HG02852 (cell line): ENCODE data around the gene COL26A1.
"Not testable (repeated sequence)": the region's sequence is repeated elsewhere in the genome, so short reads cannot be mapped to it uniquely, and the experiment has no call there.

ENCODE experiments used
- ATAC-seq: cut with Tn5 transposase; IDR thresholded peaks from one replicate; pipeline ENCODE4 v1.9.1; 2021; ENCODE audit warnings: mild to moderate bottlenecking, moderate library complexity; ENCODE audit not compliant: unreplicated experiment

COL26A1 gene

DNA sequence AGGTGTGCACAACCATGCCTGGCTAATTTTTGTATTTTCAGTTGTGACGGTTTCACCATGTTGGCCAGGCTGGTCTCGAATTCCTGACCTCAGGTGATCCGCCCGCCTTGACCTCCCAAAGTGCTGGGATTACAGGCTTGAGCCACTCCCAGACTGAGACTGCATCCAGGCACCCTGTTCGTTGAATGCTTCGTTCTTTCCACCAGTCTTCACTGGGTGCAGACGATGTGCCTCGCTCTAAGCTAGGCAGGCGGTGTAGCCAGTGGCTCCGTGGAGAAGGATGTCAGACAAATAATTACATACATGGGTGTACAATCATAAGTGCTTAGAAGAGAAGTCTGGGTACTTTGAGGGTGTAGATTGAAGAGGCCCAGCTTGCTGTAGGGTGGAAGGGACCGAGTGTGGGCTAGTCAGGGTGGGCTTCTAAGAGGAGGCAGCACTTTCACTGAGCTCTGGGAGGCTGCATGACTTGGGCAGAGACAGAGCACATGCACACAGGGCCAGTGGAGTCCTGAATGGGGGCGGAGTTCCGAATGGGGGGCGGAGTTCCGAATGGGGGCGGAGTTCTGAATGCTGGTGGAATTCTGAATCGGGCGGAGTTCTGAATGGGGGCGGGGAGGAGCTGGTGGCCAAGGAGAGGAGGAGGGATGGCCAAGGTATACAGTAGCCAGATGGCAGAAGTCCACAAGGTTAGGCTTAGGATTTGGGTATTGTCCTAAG is 74.3 kb downstream of the COL26A1 start:
- no peak for ATAC-seq

DNA sequence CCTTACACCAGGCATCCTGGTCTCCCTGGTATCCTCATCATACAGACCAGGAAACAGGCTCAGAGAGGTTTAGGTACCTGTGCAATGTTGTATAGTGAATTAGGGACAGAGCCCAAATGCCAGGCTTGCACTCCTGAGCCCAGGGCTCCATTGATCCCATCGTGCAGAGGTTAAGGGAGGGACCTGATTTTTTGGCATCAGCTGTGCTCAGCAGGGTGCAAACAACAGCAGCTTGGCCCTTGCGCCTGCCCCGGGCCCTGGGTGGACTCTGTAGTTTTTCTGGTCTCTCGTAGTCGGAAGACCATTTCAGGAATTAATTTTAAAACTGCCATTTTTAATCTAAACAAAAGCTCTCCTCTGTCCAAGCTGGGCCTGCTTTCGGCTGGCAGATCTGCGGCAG is 79.2 kb downstream of the COL26A1 start:
- no peak for ATAC-seq

DNA sequence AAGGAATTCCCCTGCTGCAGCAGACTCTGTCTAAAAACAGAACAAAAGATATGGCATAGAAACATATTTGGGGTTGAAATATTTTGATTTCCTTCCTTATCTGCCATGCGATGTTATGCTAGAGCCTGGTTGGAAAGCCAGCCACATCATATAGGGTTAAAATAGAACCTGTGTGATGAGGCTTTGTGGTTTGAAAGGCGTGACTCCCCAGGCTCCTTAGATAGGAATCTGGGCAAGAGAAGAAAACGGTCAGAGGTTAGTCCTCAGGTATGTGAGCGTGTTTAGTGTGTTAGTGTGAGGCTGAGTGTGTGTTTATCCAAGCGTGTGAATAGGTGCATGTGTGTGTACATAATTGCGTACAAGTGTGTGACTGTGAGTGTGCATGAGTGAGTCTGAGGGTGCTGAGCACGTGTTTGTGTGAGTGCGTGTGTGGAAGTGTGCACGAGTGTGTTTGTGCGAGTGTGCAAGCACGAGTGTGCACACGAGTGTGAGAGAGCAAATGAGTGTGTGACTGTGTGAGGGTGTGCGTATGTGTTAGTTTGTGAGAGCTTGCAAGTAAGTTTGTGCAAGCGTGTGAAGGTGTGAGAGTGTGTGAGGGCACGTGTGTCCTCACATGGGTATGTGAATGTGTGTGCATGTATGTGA is 79.9 kb downstream of the COL26A1 start:
- no peak for ATAC-seq

DNA sequence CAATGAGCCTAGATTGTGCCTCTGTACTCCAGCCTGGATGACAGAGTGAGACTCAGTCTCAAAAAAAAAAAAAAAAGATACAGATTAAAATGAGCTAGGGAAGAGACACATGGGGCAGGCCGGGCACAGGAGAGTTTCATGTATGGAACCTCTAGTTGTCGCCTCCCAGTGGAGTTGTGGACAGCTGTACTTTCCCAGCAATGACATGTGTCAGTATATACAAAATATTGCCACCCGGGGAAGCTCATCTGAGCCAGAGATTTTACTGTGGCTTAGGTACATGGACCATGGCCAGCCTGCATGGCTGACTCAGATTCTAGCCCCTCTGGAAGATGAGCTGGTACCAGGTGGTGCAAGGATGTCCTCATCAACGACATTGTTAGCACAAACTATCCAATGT is 87.4 kb downstream of the COL26A1 start:
- no peak for ATAC-seq

DNA sequence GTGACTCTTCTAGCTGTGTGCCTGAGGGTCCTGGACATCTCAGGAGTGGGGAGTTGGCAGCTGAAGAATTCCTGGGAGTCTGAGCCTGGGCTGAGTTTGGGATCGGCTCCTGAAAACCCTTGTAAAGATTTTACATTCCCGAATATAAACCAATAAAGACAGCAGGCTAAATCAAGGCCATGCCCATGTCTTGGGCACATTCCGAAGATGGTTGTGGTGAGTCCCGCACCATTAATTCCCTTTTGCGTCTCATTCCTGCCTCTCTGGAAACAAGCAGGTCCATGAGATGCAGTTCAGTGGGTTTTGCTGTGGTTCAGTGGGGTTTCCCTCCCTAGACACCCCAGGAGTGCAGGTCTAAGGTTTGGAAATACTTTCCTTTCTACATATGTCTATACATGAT is 90.9 kb downstream of the COL26A1 start:
- ATAC-seq, result no peak

DNA sequence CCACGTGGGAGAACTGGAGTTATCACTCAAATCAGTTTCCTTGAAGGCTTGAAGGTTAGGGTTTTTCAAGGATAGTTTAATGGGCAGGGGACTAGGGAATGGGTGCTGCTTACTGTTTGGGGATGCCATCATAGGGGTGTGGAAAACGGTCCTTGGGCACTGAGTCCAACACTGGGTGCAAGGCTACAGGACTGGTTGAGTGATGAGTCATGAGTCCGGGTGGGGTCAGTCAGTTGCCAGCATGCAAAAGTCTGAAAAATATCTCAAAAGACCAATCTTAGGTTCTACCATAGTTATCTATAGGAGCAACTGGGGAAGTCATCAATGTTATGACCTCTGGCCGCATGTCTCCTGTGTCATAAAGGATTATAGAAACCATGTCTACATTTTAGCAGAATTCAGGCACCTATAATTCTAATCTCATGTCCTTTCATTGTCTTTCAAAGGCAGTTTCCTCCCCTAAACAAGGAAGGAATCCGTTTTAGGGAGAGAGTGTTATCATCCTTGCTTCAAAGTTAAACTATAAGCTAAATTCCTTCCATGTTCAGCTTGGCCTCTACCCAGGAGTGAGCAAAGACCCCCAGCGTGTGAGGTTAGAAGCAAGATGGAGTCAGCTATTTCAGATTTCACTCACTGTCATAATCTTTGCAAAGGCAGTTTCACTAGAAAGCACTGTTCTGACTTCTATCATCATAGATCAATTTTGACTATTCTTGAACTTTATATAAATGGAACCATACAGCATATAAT is 94.5 kb downstream of the COL26A1 start:
- ATAC-seq, result no peak

DNA sequence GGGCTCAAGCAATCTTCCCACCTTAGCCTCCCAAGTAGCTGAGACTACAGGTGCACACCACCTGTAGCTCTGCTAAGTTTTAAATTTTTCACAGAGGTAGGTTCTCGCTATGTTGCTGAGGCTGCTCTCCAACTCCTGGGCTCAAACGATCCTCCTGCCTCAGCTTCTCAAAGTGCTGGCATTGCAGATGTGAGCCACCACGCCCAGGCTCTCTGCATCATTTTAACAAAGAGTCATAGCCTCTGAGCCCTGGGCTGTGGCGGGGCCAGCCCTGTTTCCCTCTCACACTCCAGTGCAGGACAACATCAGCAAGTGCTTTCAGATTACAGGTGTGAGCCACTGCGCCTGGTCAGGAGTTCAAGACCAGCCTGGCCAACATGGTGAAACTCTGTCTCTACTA is 102.5 kb downstream of the COL26A1 start:
- no peak for ATAC-seq

DNA sequence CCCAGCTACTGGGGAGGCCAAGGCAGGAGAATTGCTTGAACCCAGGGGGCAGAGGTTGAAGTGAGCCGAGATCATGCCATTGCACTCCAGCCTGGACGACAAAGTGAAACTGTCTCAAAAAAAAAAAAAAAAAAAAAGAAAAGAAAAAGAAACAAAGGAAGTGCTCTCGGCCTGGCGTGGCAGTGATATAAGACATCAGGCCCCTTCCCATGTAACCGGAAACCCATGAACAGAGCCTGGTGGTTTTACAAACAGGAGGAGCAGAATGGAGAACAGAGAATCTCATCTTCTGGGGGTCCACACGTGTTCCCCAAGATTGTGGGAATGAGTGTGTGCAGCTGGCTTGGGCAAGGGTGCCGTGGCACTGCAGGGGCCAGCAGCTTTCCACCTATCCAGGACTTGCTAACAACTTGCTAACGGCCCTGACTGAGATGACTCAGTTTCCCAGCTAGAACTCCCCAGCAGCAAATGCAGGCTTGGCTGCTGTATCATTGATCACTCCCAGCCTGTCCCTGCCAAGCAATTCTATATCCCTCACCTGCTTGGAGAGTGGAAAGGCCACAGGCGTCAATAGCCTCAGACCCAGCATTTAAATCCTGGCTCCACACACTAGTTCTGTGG is 103.0 kb downstream of the COL26A1 start:
- ATAC-seq, result no peak

DNA sequence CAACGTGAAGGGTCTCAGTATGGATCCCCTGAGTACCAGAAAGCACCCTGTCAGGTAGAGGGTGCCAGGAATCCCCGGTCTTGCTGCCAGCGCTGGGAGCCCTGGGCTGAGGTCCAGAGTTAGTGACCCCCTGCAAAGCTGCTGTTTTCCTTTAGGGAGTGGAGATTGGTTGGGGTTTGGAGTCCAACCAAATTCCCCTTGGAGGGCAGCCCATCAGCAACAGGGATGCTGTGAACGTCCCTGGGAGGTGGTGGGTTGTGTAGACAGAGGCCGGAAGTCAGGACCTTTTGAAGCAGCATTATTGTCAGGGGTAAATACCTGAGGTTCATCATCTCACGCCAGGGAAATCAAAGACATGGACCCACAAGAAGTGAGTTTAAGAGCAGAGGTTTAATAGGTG is 104.2 kb downstream of the COL26A1 start:
- no peak for ATAC-seq

DNA sequence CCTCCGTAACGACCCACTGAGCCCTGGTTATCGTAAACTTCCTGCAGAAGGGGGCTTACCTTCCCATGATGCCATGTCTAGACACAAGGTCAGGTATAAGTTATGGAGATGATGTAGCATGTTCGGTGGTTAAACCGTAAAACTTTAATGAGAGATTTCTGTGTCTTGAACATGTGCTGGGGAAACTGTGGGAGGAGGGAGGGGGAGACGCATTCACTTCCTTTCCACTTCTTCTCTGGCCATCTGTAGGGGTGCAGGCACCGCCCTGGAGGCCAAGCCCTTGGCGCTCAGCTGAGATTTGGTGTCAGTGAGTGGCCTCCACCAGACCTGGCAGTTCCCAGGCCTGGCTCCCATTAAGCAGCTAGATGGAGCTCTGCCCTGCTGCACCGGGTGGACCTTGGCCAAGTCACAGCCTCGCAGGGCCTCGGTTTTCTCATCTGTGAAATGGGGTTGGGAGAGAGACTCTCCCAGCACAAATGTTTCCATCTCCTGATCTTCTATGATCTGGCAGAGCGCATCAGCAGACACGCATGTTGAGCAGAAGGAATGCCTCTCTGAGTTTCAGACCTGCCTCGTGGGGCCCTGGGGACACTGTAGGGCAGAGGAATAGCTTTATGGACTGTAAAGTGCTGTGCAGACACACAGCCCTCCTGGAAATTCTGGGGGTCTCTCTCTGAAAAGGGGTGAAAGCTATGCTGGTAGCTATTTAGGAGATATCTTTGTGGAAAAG is 106.0 kb downstream of the COL26A1 start:
- ATAC-seq, result no peak

DNA sequence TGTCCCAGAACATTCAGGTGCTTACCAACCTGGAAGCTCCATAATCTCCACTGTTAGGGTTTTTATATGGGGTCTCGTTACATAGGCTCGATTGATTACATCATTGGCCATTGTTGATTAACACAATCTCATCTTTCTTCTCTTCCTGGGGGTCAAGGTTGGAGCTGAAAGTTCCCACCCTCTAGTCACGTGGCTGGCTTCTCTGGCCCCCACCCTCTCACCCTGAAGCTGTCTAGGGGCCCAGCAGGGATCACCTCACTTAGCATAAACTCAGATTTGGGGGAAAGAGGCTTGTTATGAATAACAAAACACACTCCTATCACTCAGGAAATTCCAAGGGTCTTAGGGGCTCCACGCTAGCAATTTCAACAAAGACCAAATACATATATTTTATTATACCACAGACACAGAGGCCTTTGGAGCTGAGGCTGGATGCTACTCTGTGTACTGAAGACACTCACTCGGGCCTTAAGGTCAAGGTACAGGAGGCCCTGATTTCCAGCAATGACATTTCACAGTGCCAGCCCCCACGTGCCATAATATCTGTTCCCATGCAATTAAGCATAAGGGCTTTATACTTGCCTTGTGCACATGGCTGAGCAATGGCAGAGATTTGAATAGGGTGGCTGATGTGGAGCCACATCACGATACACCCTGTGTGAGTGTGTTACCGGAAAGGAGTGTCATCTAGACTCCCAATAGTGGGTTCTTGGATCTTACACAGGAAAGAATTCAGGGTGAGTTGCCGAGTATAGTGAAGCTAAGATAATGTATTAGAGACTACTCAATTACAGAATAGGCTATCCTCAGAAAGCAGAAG is 108.2 kb downstream of the COL26A1 start:
- ATAC-seq, result no peak

DNA sequence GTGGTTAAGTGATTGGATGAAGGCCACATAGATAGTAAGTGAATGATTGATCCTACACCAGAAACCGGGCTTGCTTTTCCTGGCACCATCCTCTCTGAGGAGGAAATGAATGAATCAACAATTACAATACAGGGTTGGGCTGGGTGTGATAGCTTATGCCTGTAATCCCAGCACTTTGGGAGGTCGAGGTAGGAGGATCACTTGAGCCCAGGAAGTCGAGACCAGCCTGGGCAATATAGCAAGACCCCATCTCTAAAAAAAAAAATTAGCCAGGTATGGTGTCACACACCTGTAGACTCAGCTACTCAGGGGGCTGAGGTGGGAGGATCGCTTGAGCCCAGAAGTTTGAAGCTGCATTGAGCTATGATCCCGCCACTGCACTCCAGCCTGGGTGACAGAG is 111.5 kb downstream of the COL26A1 start:
- ATAC-seq, result no peak

DNA sequence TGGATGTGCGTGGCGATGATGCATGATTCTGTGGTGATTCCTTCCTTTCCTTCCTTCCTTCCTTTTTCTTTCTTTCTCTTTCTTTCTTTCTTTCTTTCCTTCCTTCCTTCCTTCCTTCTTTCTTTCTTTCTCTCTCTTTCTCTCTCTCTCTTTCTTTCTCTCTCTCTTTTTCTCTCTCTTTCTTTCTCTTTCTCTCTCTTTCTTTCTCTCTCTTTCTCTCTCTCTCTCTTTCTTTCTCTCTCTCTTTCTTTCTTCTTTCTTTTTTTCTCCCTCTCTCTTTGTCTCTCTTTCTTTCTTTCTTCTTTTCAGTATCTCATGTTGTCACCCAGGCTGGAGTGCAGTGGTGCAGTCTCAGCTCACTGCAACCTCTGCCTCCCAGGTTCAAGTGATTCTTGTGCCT is 113.0 kb downstream of the COL26A1 start:
- not testable (repeated sequence) for ATAC-seq

DNA sequence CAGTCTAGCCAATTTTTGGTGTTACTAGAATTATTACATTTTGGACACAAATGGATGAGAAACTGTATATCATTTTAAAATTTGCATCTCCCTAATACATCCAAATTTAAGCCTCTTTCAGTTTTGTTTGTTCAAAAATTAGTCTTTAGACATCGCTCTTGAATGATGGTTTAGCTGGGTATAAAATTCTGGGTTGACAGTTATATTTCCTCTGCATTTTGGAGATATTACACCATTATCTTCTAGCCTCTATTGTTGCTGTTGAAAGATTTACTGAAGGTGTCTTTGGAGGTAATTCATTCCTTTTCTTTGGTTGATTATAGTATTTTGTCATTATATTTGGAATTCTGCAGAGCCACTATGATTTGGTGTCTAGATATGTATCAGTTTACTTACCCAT is 116.5 kb downstream of the COL26A1 start:
- ATAC-seq, result no peak

DNA sequence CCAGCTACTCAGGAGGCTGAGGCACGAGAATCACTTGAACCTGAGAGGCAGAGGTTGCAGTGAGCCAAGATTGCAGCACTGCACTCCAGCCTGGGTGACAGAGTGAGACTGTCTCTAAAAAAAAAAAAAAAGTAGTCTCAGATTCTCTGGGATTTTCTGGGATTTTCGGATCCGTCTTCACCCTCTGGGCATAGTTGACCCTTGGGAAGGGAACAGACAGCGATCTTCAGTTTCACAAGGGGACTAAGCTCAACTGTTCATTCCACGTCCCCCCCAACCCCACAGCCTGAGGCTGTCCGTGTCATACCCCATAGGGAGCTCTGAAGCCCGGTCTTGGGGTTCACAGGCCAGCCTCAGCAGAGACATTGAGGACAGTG is 123.4 kb downstream of the COL26A1 start:
- ATAC-seq, result not testable (repeated sequence)

DNA sequence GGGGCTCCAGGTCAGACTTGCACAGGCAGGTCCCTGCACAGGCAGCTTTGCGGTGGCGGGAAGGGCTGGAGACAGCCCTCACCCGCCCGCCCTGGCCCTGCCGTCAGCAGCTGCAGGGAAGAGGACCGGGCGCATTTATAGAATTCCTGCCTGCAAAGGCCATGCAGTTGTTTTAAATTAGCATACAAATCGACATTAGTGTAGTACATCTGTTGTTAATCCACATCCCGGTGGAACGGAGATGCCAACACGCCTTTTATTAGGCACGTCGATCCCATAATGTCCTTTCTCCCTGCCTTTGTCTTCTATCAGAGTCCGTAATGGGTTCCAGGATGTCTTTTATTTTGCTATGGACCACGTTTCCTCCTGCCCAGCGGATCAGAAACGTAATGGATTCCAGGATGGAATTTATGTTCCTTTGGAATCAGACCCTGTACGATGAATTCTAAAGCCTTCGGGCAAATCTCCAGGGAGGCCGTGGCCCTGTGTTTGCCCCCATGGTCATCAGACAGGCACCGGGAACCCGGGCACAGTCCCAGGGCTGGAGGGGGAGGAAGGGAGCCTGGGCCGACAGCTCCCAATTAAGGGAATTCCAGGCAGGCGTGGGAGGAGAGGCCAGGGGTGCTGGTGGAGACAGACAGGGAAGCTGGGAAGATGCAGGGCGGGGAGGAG is 123.9 kb downstream of the COL26A1 start:
- ATAC-seq, result no peak

DNA sequence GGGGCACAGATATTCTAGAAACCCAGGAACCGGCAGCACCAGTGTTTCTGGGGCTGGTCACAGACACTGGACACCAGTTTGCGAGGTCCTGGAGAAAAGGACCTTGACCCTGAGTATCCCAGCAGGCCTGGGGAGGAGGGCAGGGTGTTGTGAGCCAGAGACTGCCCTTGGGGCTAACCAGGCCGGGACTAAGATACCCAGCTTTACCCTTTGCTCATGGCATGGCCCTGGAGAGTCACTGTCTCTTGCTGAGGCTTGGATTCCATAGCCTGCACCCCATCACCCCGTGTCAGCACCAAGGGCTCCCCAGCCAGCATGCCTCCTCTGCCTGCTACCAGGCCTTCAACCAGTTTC is 124.4 kb downstream of the COL26A1 start:
- ATAC-seq, result no peak

DNA sequence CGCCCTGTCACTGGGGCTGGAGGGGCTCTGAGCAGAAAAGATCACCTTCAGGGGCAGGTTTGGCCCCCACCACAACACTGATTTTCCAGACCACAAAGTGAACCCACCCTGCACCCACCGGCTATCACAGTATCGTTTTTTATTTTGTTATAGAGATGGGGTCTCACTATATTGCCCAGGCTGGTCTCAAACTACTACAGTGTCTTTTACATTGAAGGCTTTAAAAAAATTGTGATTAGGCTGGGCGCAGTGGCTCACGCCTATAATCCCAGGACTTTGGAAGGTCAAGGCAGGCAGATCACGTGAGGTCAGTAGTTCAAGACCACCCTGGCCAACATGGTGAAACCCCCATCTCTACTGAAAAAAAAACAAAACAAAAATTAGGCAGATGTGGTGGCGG is 125.1 kb downstream of the COL26A1 start:
- ATAC-seq, result no peak

DNA sequence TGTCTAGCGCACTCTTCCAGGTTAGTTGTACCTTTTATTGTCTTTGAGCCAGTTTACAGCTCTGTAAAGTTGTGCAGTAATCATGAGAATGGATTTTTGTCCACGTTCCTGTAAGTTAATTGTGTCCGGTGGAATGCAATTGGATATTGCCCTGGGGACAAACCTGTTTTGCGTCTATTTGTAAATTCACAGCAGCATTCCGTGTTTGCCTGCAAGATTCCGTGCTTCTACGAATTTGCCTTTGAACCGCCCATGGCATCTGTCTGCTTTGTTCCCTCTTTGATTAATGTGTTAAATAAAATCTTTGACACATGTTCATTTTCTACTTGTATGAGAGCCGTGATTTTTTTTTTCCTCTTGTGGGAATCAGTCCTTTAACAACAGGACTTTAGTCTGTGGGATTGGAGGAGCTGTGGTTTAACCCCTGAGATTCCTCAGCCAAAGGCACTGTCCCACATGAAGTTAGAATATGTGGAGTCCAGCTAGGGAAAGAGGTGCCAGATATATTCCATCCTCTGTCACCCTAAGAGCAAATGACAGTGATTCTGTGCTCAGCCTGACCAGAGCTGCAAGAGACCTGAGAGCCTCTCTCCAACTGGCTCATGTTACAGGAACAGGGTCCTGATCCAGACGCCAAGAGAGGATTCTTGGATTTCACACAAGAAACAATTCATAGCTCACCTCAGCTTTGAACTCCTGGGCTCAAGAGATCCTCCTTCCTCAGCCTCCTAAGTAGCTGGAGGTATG is 126.3 kb downstream of the COL26A1 start:
- ATAC-seq, result no peak
